Astrocyte of the spinal cord (primary cell): ENCODE measurements around the gene COL5A1.

Experiments used
- DNase-seq: peaks from one replicate; pipeline ENCODE4 v3.0.0; 2011; ENCODE audit warnings: low read depth, low spot score
- H3K4me3 ChIP-seq: 2 replicates; pipeline ENCODE4 v1.5.1; 2011; ENCODE audit warnings: low read depth, mild to moderate bottlenecking, low read length, moderate library complexity
- CTCF ChIP-seq: IDR thresholded peaks from 2 replicates; pipeline ENCODE4 v1.5.1; 2012; ENCODE audit warnings: low read depth, mild to moderate bottlenecking, low read length, inconsistent platforms
- in situ Hi-C: cut with HindIII; loops from 2 replicates; pipeline ENCODE4 v1.10.0; 2017; ENCODE audit warnings: low sequenced_read_pairs

COL5A1 gene

GRCh38 chr9:134634667-134635230, 6.9 kb upstream of the COL5A1 start:
- in situ Hi-C loops, result no loop called here
- no peak for TF ChIP-seq CTCF
- H3K4me3 ChIP-seq, result no peak overlapping the region
- no peak for DNase-seq

GRCh38 chr9:134635351-134636148, 6.1 kb upstream of the COL5A1 start:
- no peak for DNase-seq
- H3K4me3 ChIP-seq, result no peak overlapping the region
- in situ Hi-C loops, result no loop called here
- no peak for TF ChIP-seq CTCF

GRCh38 chr9:134636149-134636507, 5.5 kb upstream of the COL5A1 start:
- H3K4me3 ChIP-seq, result no peak overlapping the region
- DNase-seq, result no peak
- in situ Hi-C loops, result no loop called here
- no peak for TF ChIP-seq CTCF

GRCh38 chr9:134637241-134637640, 4.4 kb upstream of the COL5A1 start:
- in situ Hi-C loops, result no loop called here
- DNase-seq, result peak; percentile 53
- H3K4me3 ChIP-seq, result no peak overlapping the region
- TF ChIP-seq CTCF, result peak; percentile 46

GRCh38 chr9:134637696-134638501, 3.7 kb upstream of the COL5A1 start:
- DNase-seq, result no peak
- no peak overlapping the region for H3K4me3 ChIP-seq
- in situ Hi-C loops, result no loop called here
- TF ChIP-seq CTCF, result no peak

GRCh38 chr9:134638502-134639090, 3.0 kb upstream of the COL5A1 start:
- TF ChIP-seq CTCF, result no peak
- no peak overlapping the region for H3K4me3 ChIP-seq
- in situ Hi-C loops, result no loop called here
- no peak for DNase-seq
